Posterior cingulate gyrus (tissue), 11 donors: ENCODE measurements around the gene OTUD1.
"Not testable (repeated sequence)": the region's sequence is repeated elsewhere in the genome, so short reads cannot be mapped to it uniquely, and the experiment has no call there.

Experiments
- DNase-seq, 10 donors: peaks; one replicate each; pipeline versions ENCODE4 v3.0.0 to v3.0.0-alpha.2; 2020 to 2021; ENCODE audit warnings: mixed read lengths in 3 of 10
- intact Hi-C: fragments of 100-400 bp; cut with DNase I; formaldehyde crosslinking; loops from one replicate; pipeline ENCODE4 v1.15.1; 2023

OTUD1 gene, protein sequence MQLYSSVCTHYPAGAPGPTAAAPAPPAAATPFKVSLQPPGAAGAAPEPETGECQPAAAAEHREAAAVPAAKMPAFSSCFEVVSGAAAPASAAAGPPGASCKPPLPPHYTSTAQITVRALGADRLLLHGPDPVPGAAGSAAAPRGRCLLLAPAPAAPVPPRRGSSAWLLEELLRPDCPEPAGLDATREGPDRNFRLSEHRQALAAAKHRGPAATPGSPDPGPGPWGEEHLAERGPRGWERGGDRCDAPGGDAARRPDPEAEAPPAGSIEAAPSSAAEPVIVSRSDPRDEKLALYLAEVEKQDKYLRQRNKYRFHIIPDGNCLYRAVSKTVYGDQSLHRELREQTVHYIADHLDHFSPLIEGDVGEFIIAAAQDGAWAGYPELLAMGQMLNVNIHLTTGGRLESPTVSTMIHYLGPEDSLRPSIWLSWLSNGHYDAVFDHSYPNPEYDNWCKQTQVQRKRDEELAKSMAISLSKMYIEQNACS

DNA sequence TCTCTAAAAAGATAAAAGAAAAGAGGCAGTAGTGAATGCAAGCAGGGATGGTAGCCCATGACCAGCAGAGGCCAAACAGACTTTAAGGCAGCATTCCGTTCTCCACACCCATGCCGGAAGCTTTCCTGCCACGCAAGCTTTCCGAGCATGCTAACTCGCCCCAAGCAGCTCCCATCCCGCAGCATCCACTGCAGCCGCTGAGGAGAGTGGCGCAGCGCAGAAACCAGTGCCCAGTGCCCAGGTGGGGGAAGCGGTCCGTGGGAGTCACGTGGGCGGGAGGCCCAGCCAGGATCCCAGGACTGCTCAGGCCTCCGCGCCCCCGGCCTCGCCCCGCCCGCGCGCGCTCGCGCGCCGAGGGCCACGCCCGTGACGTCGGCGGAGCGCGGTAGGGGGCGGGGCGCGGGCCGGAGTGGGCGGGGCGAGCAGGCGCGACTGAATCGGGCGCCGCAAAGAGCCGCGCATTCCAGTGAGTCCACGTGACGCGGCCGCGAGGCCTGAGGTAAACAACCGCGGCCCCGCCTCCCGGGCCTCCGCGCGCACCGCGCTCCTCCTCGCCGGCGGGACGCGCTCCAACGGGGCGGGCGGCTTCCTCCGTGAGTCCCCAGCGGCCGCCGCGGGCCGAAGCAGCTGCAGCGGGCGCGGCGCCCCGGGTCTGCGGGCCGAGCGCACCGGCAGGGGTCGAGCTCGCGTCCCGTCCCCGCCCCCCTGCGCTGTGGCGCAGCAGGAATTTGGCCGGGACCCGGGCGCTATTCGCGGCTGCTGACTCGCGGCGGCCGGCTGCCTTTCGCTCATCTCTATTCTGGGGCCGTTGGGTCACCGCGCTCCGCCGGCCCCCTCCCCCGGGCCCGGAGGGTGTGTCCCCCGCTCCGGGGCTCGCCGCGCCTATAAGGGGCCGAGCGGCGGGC is at the start of gene OTUD1:
Gene OTUD1, plus strand, starts transcription at position 529 of the 905 bp plus-strand sequence. CDS start 383 bp downstream, outside the sequence.
- intact Hi-C loops: loop anchor here (2.0 kb wide), 1 partner anchor 94 kb away; the partner anchor contains the start of gene C10orf67
- peak; percentile 92 to 99 (median 95) for DNase-seq

DNA sequence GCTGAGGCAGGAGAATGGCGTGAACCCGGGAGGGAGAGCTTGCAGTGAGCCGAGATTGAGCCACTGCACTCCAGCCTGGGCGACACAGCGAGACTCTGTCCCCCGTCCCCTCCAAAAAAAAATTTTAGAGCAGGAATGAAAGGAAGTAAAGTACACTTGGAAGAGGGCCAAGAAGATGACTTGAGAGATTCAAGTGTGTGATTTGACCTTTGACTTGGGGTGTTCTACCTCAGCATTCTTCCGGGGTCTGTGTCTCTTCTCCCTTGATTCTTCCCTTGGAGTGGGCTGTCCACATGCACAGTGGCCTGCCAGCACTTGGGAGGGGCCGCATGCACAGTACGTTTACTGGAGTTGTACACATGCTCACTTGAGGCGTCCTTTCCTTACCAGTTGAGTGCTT is 48.5 kb upstream of the OTUD1 start:
- intact Hi-C loops, DNase-seq: not testable (repeated sequence)

DNA sequence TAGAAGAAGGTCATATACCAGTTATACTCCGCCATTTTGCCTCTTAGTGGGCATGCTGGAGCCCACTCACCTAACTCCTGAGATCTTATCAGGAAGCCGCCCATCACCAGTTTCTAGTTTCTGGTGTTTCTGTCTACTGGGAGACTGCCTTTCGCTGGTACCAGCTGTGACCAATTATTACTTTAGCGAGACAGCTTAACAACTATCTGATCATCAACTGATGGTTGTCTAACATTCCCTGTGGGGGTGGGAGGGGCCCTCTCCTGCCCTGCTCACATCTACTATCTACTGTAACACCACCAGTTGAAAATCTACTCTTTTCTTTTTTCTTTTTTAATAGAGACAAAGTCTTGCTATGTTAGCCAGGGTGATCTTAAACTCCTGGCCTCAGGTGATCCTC is 48.1 kb upstream of the OTUD1 start:
- intact Hi-C loops: no loop called here

DNA sequence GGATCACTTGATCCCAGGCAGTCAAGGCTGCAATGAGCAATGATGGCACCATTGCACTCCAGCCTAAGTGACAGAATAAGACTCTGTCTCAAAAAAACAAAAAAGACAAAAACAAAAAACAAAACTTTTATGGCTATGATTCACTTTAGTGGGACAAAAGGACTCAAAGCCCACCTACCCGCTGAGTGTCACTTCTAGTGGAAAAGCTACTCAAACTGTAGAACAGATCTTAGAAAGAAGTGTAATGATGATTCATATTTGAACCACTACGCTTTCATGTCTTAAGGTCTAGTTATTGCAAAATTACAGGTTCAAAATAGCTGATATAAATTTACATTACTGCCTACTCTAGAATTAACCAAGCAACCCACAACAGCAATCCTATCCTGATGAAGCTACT is 47.1 kb upstream of the OTUD1 start:
- DNase-seq: no peak
- intact Hi-C loops: no loop called here

More for the DNA sequence above, 48.1 kb upstream of the OTUD1 start:
- no peak for DNase-seq

DNA sequence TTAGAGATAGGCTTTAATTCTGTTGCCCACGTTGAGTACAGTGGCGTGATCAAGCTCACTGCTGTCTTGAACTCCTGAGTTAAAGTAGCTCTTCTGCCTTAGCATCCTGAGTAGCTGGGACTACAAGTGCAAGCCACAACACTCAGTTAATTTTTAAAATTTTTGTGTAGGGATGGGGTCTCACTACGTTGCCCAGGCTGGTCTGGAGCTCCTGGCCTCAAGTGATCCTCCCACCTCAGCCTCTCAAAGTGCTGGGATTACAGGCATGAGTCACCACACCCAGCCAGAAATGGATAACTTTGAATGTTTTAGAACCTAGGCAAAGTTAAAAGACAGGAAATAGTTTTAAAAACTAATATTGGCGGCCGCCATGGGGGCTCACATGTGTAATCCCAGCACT is 43.9 kb upstream of the OTUD1 start:
- no peak for DNase-seq
- intact Hi-C loops: no loop called here

DNA sequence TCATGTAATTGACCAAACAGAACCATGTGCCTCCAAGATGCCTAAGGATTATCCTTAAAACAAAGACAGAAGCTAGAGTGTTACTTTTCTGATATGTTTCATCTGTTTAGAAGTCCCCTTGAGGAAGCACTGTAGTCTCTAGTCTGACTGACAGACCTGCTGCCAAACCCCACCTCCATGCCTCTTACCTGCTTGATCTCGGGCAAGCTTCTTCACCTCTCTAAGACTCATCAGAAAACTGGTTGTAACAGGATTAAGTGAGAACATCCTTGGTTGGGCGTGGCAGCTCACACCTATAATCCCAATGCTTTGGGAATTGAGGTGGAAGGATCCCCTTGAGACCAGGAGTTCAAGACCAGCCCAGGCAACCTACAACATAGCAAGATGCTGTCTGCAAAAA is 42.2 kb upstream of the OTUD1 start:
- intact Hi-C loops: no loop called here
- no peak for DNase-seq

DNA sequence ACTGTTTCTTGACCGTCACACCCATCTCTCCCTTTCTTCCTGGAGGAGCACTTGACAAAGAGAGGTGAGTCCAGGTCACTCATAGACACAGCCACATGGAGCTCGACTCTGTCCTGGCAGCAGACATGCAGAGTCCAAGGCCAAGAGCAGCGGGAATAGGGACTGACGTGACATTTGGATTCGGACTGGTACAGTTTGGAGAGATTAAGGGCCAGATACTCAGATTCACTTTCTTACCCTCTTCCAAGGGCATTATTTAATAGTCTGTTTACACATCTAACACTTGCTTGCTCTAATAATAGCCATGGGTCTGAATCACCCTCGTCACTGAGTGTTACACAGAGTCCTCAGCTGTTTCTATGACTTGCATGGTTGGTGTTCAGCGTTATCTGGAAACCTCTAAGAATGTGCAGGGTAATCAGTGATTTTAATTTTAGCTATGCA is 39.2 kb upstream of the OTUD1 start:
- no peak for DNase-seq
- intact Hi-C loops: no loop called here

DNA sequence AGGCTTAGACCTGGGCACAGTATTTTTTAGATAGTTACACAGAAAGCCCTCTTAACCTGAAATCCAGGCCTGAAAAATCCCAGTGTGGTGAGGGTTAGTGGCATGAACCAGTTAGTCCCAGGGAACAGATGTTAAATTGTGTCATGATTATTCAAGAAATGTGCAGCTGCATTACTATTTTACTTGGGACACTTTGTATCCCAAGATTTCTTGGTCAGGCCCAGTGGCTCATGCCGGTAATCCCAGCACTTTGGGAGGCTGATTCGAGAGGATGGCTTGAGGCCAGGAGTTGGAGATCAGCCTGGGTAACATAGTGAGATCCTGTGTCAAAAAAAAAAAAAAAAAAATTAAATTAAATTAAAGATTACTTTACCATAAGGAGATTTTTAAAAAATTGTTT is 36.0 kb upstream of the OTUD1 start:
- intact Hi-C loops: no loop called here
- no peak for DNase-seq

DNA sequence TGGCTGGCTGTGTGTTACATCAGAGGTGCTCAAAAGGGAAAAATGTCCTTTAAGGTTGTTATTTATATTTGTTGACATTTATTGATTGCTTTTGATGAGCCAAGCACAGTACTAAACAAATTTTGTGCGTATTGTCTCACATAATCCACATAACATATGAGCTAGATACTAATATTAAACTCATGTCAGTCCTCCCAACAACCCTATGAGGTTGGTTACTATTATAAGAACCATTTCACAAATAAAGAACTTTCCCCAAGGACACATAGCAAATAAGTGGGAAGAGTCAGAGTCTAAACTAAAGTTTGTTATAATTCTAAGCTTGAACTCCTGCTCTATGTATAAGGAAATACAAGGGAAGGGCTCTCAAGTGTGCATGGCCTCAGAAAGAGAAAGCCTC is 35.6 kb upstream of the OTUD1 start:
- no peak for DNase-seq
- intact Hi-C loops: no loop called here

DNA sequence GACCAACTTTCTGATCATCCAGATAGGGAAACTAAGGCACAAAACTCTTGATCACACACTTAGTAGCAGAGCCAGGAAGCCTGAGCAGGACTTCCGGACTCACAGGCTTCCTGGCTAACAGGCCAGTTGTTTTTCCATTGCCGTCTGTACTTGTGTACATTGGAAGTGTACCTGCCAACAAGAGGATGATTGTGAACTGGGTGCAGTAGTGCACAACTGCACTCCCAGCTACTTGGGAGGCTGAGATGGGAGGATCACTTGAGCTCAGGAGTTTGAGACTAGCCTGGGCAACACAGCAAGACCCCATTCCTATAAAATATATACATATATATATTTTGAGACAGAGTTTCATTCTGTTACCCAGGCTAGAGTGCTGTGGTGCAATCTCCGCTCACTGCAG is 35.2 kb upstream of the OTUD1 start:
- DNase-seq: no peak
- intact Hi-C loops: no loop called here

DNA sequence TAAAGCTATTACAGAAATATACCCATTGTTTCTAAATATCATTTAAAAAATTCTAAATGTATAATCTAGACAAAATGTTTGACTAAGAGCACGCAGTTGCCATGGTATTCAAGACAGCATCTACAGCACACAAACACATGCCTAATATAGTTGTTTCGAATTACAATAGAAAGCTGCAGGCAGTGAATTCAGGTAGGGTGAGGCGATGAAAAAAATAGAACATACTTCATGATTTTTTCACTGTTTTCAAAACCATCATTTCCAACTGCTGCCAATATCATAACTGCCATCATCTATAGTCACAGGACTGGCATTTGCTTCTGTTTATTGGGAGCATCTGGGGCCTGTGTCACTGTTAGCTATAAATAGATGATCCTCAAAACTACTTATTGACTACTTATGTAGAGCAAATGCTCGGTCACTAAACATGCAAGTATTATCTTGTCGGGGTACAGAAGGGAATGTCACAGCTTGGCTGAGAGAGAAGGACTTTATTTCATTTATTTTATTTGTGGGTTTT is 34.4 kb upstream of the OTUD1 start:
- intact Hi-C loops: no loop called here
- no peak for DNase-seq

DNA sequence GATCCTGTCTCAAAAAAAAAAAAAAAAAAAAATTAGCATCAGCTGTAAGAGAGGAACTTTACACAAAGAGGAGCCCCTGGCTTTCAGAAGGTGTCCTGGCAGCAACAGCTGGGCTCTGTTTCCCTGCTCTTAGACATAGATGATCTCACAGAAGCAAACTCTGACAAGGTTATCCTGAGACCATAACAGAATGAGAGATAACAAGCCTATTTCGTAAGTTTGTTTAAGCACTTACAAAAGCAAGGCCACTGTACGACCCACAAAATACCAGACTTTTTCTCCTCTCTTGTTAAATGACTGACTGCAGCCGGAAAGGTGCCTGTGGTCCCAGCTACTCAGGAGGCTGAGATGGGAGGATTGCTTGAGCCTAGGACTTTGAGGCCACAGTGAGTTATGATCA is 33.3 kb upstream of the OTUD1 start:
- DNase-seq: no peak
- intact Hi-C loops: no loop called here

DNA sequence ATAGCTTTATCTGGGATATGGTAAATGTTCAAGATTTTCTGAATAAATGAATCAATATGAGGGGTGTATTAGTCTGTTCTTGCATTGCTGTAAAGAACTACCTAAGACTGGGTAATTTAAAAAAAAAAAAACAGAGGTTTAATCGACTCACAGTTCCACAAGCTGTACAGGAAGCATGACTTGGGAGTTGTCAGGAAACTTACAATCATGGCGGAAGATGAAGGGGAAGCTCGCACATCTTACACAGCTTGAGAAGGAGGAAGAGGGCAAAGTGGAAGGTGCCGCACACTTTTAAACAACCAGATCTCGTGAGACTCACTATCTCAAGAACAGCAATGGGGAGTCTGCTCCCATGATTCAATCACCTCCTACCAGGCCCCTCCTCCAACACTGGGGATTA is 32.5 kb upstream of the OTUD1 start:
- DNase-seq: no peak
- intact Hi-C loops: no loop called here

DNA sequence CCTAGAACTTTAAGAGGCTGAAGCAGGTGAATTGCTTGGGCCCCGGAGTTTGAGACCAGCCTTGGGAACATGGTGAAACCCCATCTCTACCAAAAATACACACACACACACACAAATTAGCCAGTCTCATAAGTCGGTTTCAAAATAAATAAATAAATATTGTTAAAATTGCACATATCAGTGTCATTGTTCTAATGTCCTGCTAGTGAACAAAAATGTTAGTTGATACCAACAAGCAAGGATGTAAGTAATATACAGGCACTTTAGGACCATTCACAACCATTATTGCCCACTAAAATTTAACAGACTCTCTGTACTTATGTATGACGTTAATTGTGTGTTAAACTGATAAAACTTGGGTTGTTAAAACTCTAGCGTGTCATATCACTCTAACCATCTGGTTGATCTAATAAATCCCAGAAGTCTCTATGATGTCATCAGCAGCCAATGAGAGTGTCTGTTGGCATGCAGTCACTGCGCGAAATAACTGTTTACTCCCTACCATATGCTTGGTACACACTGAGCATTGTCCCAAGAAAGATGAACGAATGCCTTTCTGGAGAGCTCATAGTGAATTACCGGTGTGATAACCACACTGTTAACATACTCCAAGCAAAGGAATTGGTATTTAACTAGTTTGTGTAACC is 30.4 kb upstream of the OTUD1 start:
- DNase-seq: no peak
- intact Hi-C loops: no loop called here

DNA sequence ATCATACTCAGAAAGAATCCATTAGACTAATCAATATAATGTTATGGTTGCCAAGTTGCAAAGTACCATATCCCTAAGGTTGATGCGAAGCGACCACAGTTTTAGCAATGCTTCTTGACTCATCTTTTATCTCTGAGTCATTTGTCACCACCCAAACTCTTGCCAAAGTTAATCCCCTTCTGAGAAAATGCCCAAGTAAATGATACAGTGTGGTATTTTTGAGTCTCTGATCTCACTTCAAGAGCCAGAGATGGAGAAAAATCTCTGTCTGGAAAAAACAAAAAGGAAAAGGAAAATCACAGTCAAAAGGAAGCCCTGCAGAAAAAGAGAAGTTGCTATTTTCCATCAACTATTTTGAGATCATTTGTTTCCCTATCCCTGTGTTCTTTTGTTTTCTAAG is 26.7 kb upstream of the OTUD1 start:
- intact Hi-C loops: no loop called here
- no peak for DNase-seq

DNA sequence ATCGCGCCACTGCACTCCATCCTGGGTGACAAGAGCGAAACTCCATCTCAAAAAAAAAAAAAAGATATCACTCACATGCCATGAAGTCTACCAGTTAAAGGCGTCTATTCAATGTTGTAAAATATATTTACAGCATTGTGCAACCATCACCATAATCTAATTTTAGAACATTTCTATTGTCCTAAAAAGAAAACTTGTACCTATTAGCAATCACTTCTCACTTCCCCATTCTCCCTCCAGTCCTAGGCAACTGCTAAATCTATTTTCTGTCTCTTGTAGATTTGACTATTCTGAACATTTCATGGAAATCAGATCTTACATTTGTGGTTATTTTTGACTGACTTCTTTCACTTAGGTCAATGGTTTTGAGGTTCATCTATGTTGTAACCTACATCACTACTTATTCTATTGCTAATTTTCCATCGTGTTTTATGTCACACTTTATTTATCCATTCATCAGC is 25.2 kb upstream of the OTUD1 start:
- intact Hi-C loops: no loop called here

DNA sequence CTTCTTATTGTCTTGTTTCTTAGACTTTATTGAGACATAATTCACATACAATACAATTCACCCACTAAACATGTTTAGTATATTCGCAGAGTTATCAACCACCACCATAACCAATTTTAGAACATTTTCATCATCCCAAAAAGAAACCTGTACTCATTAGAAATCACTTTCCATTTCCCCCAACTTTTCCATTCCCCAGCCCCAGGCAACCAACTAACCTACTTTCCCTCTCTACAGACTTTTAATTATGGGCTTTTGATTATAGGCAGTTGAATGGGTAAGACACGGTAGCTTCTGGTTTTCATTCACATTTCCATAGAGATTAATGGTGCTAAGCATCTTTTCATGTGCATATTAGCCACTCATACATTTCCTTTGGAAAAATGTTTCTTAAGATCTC is 24.2 kb upstream of the OTUD1 start:
- intact Hi-C loops: no loop called here
- no peak for DNase-seq

More for the DNA sequence above, 25.2 kb upstream of the OTUD1 start:
- DNase-seq: no peak

DNA sequence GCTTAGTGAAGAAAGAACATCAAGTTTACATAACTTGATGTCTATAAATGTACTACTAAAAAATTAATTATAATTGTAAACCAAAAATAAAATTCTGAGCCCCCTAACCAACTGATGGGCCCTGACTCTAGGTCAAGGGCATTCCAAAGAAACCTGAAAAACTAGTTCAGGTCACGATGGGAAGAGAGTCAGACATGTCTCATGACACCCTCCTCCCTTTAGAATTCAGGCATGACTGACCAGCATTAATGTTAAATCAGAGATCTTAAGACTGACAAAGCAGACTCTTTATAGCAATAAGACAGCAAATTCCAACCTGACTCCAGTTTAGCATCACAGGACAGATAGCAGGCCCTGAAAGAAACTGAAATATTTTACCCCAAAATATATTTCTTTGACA is 21.6 kb upstream of the OTUD1 start:
- no peak for DNase-seq
- intact Hi-C loops: no loop called here

DNA sequence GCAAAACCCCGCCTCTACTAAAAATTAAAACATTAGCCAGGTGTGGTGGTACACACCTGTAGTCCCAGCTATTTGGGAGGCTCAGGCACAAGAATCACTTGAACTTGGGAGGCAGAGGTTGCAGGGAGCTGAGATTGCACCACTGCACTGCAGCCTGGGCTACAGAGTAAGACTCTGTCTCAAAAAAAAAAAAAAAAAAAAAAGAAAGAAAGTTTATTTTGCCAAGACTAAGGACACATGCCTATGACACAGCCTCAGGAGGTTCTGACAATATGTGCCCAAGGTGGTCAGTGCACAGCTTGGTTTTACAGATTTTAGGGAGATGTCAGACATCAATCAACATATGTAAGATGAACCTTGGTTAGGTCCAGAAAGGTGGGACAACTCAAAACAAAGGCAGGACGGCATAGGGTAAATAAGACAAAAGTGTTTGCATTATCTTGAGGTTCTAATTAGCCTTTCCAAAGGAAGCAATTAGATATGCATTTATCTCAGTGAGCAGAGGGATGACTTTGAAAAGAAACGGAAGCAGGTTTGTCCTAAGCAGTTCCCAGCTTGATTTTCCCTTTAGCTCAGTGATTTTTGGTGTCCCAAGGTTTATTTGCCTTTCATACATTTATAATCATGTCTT is 20.7 kb upstream of the OTUD1 start:
- no peak for DNase-seq
- intact Hi-C loops: no loop called here

DNA sequence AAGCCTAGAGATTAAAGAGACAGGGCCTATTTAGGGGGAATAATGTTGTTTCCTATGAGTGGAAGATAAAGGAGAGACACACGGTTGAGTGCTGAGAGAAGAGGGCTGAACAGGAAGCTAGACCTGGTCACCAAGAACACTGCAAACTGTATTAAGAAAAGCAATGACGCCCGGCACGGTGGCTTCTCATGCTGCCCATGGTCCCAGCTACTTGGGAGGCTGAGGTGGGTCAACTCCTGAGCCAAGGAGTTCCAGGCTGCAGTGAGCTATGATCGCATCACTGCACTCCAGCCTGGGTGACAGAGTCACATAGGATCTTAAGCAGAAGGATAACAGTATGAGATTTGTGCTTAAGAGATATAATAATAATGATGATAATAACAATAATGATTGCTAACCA is 19.7 kb upstream of the OTUD1 start:
- no peak for DNase-seq
- intact Hi-C loops: no loop called here
